ENCODE measurements around the gene KLHL30.
A peak's percentile ranks its signal among the peaks of the same experiment; 100 is the strongest.

Gene KLHL30

GRCh38 chr2:238099714-238100048 is 38.8 kb upstream of the KLHL30 start:
- H3K36me3 Mint-ChIP-seq (ENCODE audit: low read depth): peaks cover 33% of the 10 kb centered on the region
- H3K27ac Mint-ChIP-seq: no peak overlapping the region
- peak; percentile 31 for DNase-seq
- peaks cover 3% of the 10 kb centered on the region for H3K4me1 Mint-ChIP-seq (ENCODE audit: low read depth)
- no peaks in the 10 kb centered on the region for H3K27me3 Mint-ChIP-seq
- H3K4me3 Mint-ChIP-seq: no peak overlapping the region
- no peaks in the 10 kb centered on the region for H3K9me3 Mint-ChIP-seq

- no peaks in the 10 kb centered on the region for H3K9me3 Mint-ChIP-seq
- peak within 1 kb of the TSS; percentile 52 for H3K27ac Mint-ChIP-seq
- no peak within 1 kb of the TSS for H3K4me3 Mint-ChIP-seq
- H3K36me3 Mint-ChIP-seq (ENCODE audit: low read depth): peaks cover 28% of the 10 kb centered on the region
- H3K27me3 Mint-ChIP-seq: no peaks in the 10 kb centered on the region
- H3K4me1 Mint-ChIP-seq (ENCODE audit: low read depth): peaks cover 3% of the 10 kb centered on the region
- DNase-seq: peak; percentile 29
These were observed 38.2 kb upstream of the KLHL30 start, which contains the start of gene ESPNL for GRCh38 chr2:238100049-238100820. ESPNL (plus strand) TSS chr2:238100340; CDS start chr2:238100420, 80 bp downstream.

DNA sequence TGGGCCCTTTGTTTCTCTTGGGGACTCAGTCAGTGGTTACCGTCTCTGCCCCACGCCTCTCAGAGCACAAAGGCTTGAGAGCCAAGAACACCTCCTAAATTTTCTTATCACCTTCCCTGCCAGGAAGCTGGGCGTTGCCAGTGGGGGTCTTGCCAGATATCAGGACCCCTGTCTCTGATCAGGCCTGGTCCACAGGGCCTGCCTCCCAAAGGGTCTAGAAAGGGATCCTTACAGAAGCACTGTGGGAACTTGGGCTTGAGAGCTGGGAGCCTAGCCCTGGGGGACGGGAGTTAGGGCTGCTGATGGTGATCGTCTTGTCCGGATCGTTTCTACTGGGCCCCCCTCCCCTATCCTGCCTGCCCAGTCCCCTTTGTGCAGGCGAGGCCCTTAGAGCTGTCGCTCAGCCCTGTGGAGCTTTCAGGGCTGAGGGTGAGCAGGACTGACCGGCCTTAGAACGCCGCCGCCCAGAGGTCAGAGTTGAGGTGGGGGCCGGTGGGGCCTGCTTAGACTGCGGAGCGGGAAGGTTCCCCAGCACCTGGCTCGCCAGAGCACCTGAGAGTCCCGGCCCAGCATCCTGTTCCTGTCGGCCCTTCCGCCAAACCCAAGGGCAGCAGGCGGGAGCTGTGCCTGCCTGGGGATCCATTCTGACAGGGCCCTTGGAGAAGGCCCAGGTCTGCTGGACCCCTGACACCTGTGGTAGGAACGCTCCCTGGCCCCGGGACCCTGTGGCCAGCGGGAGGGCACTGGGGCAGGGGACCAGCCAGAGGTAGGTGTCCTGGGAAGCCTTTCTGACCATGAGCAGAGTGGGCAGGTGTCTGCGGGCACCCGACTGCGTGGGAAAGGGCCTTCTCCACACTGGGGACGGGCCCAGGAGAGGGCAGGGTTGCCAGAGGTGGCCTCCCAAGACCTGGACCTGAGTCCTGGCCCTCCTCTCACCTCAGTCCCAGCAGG is 37.4 kb upstream of the KLHL30 start:
- Mint-ChIP-seq H3K4me3 (no peak overlapping the region), H3K27ac (no peak overlapping the region), H3K9me3 (no peaks in the 10 kb centered on the region), H3K27me3 (no peaks in the 10 kb centered on the region), H3K36me3 (ENCODE audit: low read depth) (peaks cover 24% of the 10 kb centered on the region), H3K4me1 (ENCODE audit: low read depth) (peaks cover 3% of the 10 kb centered on the region)
- DNase-seq: peak; percentile 24

- H3K9me3 Mint-ChIP-seq: no peaks in the 10 kb centered on the region
- no peak overlapping the region for H3K4me3 Mint-ChIP-seq
- DNase-seq: peak; percentile 27
- H3K36me3 Mint-ChIP-seq (ENCODE audit: low read depth): peaks cover 16% of the 10 kb centered on the region
- H3K4me1 Mint-ChIP-seq (ENCODE audit: low read depth): peaks cover 3% of the 10 kb centered on the region
- H3K27me3 Mint-ChIP-seq: no peaks in the 10 kb centered on the region
- no peak overlapping the region for H3K27ac Mint-ChIP-seq
These were observed 36.3 kb upstream of the KLHL30 start for GRCh38 chr2:238101891-238102841.

DNA sequence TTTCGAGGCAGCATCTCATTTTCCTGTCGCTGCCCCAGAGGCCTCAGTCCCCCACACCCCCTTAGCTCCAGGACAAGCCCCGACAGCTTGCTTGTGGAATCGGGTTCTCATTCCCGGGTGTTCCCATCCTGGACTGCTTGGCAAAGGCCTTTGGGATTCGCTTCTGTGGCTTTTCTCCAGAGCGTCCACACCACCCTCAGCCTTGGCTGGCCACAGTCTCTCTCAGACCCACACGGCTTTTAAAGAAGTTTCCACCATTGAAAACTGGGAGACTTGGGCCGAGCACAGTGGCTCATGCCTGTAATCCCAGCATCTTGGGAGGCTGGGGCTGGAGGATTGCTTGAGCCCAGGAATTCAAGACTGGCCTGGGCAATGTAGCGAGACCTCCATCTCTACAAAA is 35.6 kb upstream of the KLHL30 start:
- peaks cover 11% of the 10 kb centered on the region for H3K36me3 Mint-ChIP-seq (ENCODE audit: low read depth)
- no peaks in the 10 kb centered on the region for H3K27me3 Mint-ChIP-seq
- no peak overlapping the region for H3K27ac Mint-ChIP-seq

GRCh38 chr2:238103465-238104225 is 34.8 kb upstream of the KLHL30 start:
- Mint-ChIP-seq H3K27ac (no peak overlapping the region), H3K27me3 (no peaks in the 10 kb centered on the region), H3K4me3 (no peak overlapping the region), H3K4me1 (ENCODE audit: low read depth) (peaks cover 7% of the 10 kb centered on the region), H3K36me3 (ENCODE audit: low read depth) (peaks cover 6% of the 10 kb centered on the region), H3K9me3 (no peaks in the 10 kb centered on the region)
- peak; percentile 25 for DNase-seq

More for the DNA sequence above, 35.6 kb upstream of the KLHL30 start:
- no peaks in the 10 kb centered on the region for H3K9me3 Mint-ChIP-seq
- peak; percentile 13 for DNase-seq
- peaks cover 3% of the 10 kb centered on the region for H3K4me1 Mint-ChIP-seq (ENCODE audit: low read depth)
- H3K4me3 Mint-ChIP-seq: no peak overlapping the region

DNA sequence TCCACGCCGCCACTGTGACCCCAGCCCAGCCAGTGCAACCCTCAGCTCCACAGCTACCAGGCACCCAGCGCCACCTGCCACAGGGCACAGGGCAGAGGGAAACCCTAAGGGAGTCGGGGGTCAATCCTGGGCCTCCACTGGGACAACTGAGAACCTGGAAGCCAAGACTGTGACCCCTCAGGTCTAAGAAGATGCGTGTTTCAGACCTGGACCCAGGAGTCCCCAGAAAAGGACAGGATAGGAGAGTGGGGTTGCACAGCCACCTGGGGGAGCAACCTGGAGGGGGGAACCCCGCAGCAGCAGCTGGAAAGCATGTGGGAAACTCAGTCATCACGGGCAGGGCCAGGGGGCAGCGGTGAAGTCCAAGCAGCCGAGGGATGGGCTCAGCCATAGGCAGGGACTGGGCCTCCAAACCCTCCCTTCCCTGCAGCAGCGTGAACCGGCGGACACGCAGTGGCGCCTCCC is 34.2 kb upstream of the KLHL30 start:
- no peaks in the 10 kb centered on the region for H3K27me3 Mint-ChIP-seq
- H3K27ac Mint-ChIP-seq: no peak overlapping the region
- no peak overlapping the region for H3K4me3 Mint-ChIP-seq
- H3K9me3 Mint-ChIP-seq: no peaks in the 10 kb centered on the region
- H3K36me3 Mint-ChIP-seq (ENCODE audit: low read depth): peaks cover under 1% of the 10 kb centered on the region
- peaks cover 7% of the 10 kb centered on the region for H3K4me1 Mint-ChIP-seq (ENCODE audit: low read depth)
- DNase-seq: no peak

- Mint-ChIP-seq H3K4me1 (ENCODE audit: low read depth) (peaks cover 8% of the 10 kb centered on the region), H3K27me3 (no peaks in the 10 kb centered on the region), H3K9me3 (no peaks in the 10 kb centered on the region), H3K27ac (no peak overlapping the region), H3K36me3 (ENCODE audit: low read depth) (no peaks in the 10 kb centered on the region), H3K4me3 (no peak overlapping the region)
- DNase-seq: peak; percentile 27
These were observed 33.6 kb upstream of the KLHL30 start for GRCh38 chr2:238104691-238105371.

DNA sequence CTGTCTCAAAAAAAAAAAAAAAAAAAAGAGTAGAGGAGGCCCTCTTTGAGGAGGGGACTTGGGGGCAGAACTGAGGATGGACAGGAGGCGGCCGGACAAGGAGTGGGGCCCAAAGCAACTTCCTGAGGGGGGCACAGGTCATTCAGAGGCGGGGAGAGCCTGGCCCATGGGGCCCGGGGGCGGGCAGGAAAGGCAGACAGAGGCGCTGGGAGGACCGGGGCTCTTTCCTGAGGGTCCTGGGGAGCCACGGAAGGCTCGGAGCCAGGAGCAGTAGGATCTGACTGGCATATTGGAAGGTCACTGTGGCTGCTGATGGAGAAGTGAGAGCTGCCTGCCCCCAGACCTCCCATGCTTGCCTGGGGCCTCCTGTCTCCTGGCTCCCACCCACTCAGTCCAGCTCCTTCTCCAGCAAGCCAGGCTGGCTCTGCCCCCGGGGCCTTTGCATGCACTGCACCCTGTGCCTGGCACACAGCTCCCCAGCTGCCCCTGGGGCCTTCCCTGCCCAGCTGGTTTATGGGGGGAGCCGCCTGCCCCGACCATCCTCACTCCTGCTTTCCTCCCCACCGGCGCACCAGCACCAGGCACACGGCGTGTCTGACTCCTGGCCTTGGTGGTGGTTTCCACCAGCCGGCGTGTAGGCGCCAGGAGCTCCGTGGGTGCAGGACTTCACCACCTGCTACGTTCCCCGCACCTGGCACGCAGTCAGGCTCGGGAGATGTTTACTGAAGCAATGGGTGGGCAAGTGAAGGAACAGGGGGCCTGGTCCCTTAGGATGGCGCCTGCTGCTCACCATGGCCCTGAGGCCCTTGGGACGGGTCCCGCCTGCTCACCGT is 32.7 kb upstream of the KLHL30 start:
- Mint-ChIP-seq H3K27ac (no peak overlapping the region), H3K36me3 (ENCODE audit: low read depth) (no peaks in the 10 kb centered on the region), H3K4me3 (no peak overlapping the region), H3K9me3 (no peaks in the 10 kb centered on the region), H3K27me3 (no peaks in the 10 kb centered on the region), H3K4me1 (ENCODE audit: low read depth) (peaks cover 8% of the 10 kb centered on the region)
- peak; percentile 24 for DNase-seq

GRCh38 chr2:238106339-238106697 is 32.1 kb upstream of the KLHL30 start:
- H3K36me3 Mint-ChIP-seq (ENCODE audit: low read depth): no peaks in the 10 kb centered on the region
- no peak overlapping the region for H3K27ac Mint-ChIP-seq
- DNase-seq: peak; percentile 18
- H3K9me3 Mint-ChIP-seq: no peaks in the 10 kb centered on the region
- no peak overlapping the region for H3K4me3 Mint-ChIP-seq
- no peaks in the 10 kb centered on the region for H3K27me3 Mint-ChIP-seq
- peaks cover 8% of the 10 kb centered on the region for H3K4me1 Mint-ChIP-seq (ENCODE audit: low read depth)

DNA sequence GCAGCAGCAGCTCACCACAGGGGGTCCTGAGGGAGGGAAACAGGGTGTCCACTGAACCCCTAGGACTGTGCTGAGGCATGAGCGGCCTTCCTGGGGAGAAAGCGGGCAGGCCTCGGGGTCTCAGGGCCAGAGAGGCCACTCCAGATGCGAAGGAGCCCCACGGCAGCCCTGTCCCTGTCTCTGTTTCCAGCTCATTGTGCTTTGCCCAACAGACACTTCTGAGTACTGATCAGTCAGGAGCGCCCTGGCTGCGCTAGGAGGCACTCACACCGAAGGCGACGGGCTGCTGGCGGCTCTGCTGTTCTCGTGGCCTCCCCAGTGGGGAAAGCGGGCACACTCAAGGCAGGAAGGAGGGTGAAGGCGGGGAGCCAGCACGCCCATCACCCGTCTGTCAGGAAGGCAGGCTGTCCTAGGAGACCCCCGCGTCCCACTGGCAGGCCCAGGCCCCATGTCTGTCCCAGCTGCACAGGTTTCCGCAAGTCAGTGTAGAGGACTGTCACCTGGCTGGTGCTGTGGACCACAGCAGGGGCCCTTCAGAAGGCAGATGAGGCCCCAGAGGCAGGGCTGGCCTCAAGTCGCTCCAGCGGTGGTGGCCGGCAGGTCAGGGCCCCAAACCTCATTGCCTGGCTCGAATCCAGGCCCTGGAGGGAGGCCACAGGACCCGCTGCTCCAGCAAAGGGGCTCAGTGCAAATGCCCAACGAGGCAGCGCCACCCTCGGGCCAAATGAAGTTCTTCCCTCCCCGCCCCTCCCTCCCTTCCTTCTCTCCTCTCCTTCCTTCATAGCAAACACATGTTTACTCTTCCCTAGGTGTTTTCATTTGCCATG is 31.6 kb upstream of the KLHL30 start:
- Mint-ChIP-seq H3K36me3 (ENCODE audit: low read depth) (no peaks in the 10 kb centered on the region), H3K9me3 (no peaks in the 10 kb centered on the region), H3K4me3 (no peak overlapping the region), H3K27me3 (no peaks in the 10 kb centered on the region), H3K4me1 (ENCODE audit: low read depth) (peaks cover 8% of the 10 kb centered on the region), H3K27ac (no peak overlapping the region)
- peak; percentile 28 for DNase-seq
